GM21447 (cell line): Measurements from ENCODE around the gene MYDGF.

Source experiments
- ATAC-seq: cut with Tn5 transposase; IDR thresholded peaks from one replicate; pipeline ENCODE4 v1.9.1; 2021; ENCODE audit not compliant: unreplicated experiment

Gene MYDGF

GRCh38 chr19:4613254-4613751 is 56.8 kb downstream of the MYDGF start:
- ATAC-seq: no peak

GRCh38 chr19:4609878-4610511 is 60.1 kb downstream of the MYDGF start:
- ATAC-seq: no peak
